Measurements from ENCODE around the gene SIRPA.

The SIRPA gene

GRCh38 chr20:1958426-1958825 lies 63.2 kb downstream of the SIRPA start:
- DNase-seq (ENCODE audit: low spot score): no peak
- H3K27ac ChIP-seq: no peak overlapping the region
- CTCF ChIA-PET: no interaction called here
- TF ChIP-seq, protein P1, sequence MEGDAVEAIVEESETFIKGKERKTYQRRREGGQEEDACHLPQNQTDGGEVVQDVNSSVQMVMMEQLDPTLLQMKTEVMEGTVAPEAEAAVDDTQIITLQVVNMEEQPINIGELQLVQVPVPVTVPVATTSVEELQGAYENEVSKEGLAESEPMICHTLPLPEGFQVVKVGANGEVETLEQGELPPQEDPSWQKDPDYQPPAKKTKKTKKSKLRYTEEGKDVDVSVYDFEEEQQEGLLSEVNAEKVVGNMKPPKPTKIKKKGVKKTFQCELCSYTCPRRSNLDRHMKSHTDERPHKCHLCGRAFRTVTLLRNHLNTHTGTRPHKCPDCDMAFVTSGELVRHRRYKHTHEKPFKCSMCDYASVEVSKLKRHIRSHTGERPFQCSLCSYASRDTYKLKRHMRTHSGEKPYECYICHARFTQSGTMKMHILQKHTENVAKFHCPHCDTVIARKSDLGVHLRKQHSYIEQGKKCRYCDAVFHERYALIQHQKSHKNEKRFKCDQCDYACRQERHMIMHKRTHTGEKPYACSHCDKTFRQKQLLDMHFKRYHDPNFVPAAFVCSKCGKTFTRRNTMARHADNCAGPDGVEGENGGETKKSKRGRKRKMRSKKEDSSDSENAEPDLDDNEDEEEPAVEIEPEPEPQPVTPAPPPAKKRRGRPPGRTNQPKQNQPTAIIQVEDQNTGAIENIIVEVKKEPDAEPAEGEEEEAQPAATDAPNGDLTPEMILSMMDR (conservative IDR thresholded peaks at IDR 0.05; ENCODE audit: low read depth): no peak
- POLR2A ChIA-PET (ENCODE audit: low non-redundant PET): no interaction called here

GRCh38 chr20:1959156-1959555 lies 63.9 kb downstream of the SIRPA start:
- ChIA-PET POLR2A (ENCODE audit: low non-redundant PET) (no interaction called here), CTCF (interaction anchor here (0.7 kb wide), 1 partner anchor 48 kb away, joined by 3 read pairs; no protein-coding TSS in a partner anchor)
- no peak for DNase-seq (ENCODE audit: low spot score)
- TF ChIP-seq, protein P1 (conservative IDR thresholded peaks at IDR 0.05; ENCODE audit: low read depth): no peak
- no peak overlapping the region for H3K27ac ChIP-seq

GRCh38 chr20:1961374-1961773 lies 66.2 kb downstream of the SIRPA start:
- no peak for DNase-seq (ENCODE audit: low spot score)
- no peak overlapping the region for H3K27ac ChIP-seq
- TF ChIP-seq, protein P1 (conservative IDR thresholded peaks at IDR 0.05; ENCODE audit: low read depth): no peak
- POLR2A ChIA-PET (ENCODE audit: low non-redundant PET): no interaction called here
- CTCF ChIA-PET: no interaction called here

DNA sequence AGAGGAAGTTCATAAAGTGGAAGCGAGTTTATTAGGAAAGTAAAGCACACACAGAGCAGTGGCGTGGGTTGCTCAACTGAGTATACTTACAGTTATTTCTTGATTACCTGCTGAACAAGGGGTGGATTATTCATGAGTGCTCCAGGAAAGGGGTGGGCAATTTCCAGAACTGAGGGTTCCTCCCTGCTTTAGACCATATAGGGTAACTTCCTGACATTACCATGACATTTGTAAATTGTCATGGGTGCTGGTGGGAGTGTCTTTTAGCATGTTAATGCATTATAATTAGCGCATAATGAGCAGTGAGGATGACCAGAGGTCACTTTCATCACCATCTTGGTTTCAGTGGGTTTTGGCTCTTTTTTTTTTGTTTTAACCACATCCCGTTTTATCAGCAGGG lies 68.9 kb downstream of the SIRPA start:
- no peak for DNase-seq (ENCODE audit: low spot score)
- POLR2A ChIA-PET (ENCODE audit: low non-redundant PET): no interaction called here
- TF ChIP-seq, protein P1 (conservative IDR thresholded peaks at IDR 0.05; ENCODE audit: low read depth): no peak
- CTCF ChIA-PET: no interaction called here
- H3K27ac ChIP-seq: no peak overlapping the region

DNA sequence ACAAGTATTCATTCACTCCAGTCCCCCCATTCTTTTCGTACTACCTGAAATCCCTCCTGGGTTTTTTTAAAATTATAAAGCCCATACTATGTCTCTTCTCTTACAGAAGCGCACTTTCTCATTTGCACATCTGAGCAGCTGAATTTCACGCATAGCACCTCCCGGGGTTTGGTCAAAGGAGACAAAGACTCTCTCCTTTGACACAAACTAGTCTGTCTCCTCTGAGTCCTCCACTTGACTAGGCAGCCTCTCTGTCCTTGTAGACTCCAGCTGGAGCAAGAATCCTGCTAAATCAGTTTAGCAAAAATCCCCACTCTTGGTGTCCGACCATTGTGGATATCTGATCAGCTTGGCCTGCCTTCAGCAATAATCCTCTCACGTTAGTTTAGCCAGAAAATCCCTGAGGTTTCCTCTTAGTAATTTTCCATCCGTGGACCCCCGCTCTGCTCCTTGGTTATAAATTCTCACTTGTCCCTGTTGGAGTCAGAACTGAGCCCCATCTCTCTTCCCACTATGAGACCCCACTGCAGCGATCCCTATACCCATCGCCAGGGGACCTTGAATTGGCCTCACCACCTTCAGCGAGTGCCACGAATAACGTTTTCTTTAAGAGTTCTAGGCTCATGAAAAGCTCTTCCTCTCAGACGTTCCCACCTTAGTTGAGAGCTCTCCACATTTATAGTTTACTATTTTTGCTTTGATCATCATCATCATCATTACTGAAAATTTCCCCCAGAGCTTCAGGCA lies 69.6 kb downstream of the SIRPA start:
- POLR2A ChIA-PET (ENCODE audit: low non-redundant PET): no interaction called here
- TF ChIP-seq, protein P1 (conservative IDR thresholded peaks at IDR 0.05; ENCODE audit: low read depth): no peak
- no peak overlapping the region for H3K27ac ChIP-seq
- CTCF ChIA-PET: interaction anchor here (0.6 to 2.5 kb wide), 8 partner anchors 13 to 209 kb away, joined by 3 to 20 read pairs (median 3); no protein-coding TSS in a partner anchor
- no peak for DNase-seq (ENCODE audit: low spot score)

DNA sequence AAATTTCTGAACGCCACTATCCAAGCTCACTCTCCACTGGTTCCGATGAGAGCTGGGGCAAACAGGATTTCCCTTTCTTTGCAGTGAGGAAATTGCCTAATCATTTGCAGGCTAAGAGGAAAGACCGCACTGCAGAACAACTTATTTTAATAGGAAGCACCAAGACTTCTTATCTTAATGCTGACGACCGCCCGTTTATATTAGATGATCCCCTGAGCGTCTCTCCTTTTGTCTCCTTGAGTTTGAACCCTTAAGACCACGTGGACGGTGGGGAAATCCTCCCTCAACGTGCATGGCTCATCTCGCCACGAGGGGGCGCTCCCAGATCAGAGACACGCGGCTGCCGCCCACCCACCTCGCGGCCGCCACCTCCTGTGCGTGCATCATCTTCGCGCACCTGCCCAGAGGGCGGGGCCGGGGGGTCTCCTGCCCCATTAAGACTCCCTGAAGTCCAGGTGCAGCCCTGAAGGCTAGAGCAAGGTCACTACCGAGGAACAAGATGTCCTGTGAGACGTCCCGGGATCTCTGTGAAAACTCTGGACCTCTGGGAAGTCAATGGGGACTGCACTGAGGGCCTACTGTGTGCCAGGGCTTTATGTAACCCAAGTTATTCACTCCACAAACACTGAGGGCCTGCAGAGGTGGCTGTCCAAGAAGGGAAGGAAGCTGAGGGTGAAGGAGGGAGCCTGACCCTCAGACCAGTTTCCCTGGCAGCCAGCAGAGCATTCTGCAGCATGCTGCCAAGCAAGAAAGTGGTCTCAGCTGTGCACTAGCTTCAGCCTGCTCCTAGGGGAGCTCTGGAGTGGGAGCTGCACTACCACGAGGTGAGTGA lies 70.5 kb downstream of the SIRPA start:
- TF ChIP-seq, protein P1 (conservative IDR thresholded peaks at IDR 0.05; ENCODE audit: low read depth): peak; percentile 98
- DNase-seq (ENCODE audit: low spot score): peak; percentile 79
- CTCF ChIA-PET: interaction anchor here (0.6 to 2.5 kb wide), 17 partner anchors 14 to 710 kb away, joined by 3 to 20 read pairs (median 3); no protein-coding TSS in a partner anchor
- POLR2A ChIA-PET (ENCODE audit: low non-redundant PET): no interaction called here
- no peak overlapping the region for H3K27ac ChIP-seq

Measured in RWPE1 (cell line).